Endothelial cell of umbilical vein (primary cell): ENCODE data around the gene PGAP1. TPM values are rescaled to one million over a fixed set of nuclear protein-coding genes. Genes with fewer than 3 reads are reported as not detected.

Experiments
- BruUV-seq: library from RNA; stranded (reverse); fragments of 400-500 nt; replicated peaks from 2 replicates; lab custom pipeline; 2021; lab: Mats Ljungman, UMichigan
- CTCF ChIA-PET: fragments of 300-600, 350-600 bp; sonication (Branson Sonifier 250); formaldehyde crosslinking; loops from one replicate; lab custom pipeline; 2021; ENCODE audit warnings: antibody characterized with exemption, inconsistent platforms; lab: Charles Lee
- POLR2A ChIA-PET: fragments of 300-600, 350-600 bp; sonication (Branson Sonifier 250); formaldehyde crosslinking; loops from one replicate; lab custom pipeline; 2021; ENCODE audit warnings: antibody characterized with exemption, inconsistent platforms; lab: Charles Lee
- DNase-seq: peaks from one replicate; pipeline ENCODE4 v3.0.0-alpha.2; 2011; ENCODE audit warnings: low read depth, low spot score
- FAIRE-seq: peaks from 2 replicates; lab custom pipeline; 2011; peaks lifted over from hg19 to GRCh38; lab: Jason Lieb, UNC
- H2AFZ ChIP-seq: 2 replicates; pipeline ENCODE4 v1.6.0; 2012; ENCODE audit warnings: low read depth, low read length, control low read depth, inconsistent platforms
- H3K27ac ChIP-seq: 2 replicates; pipeline ENCODE4 v1.5.1; 2011; ENCODE audit warnings: low read depth, mild to moderate bottlenecking, control low read depth, low read length, moderate library complexity; ENCODE audit not compliant: insufficient read depth
- H3K27me3 ChIP-seq, 2 experiments: 2 replicates each; pipeline versions ENCODE4 v1.6.0 to v1.6.1; 2011; ENCODE audit warnings: low read length in 2 of 2, mixed read lengths in 1 of 2; ENCODE audit not compliant: control insufficient read depth in 2 of 2, insufficient read depth in 2 of 2
- H3K36me3 ChIP-seq, 2 experiments: 2 replicates in 1 of 2; 3 replicates in 1 of 2; pipeline ENCODE4 v1.5.1; 2011; ENCODE audit warnings: low read length in 2 of 2, mild to moderate bottlenecking in 1 of 2, moderate library complexity in 1 of 2; ENCODE audit not compliant: control insufficient read depth in 2 of 2, insufficient read depth in 2 of 2; ENCODE audit errors: extremely low read depth in 1 of 2
- H3K4me1 ChIP-seq: 3 replicates; pipeline ENCODE4 v1.5.1; 2011; ENCODE audit warnings: mild to moderate bottlenecking, low read length; ENCODE audit not compliant: control insufficient read depth, insufficient read depth; ENCODE audit errors: extremely low read depth
- H3K4me2 ChIP-seq: 2 replicates; pipeline ENCODE4 v1.6.1; 2011; ENCODE audit warnings: low read length, control low read depth, mixed read lengths; ENCODE audit not compliant: insufficient read depth
- H3K4me3 ChIP-seq, 3 experiments: fragments of 200-600 bp in 1 of 3; sonication (generic), shearing (Covaris generic) in 1 of 3; replicated peaks in 1 of 3; 2 replicates each; pipeline ENCODE4 v1.5.1; 2011 to 2016; ENCODE audit warnings: control low read depth in 3 of 3, low read length in 3 of 3, mild to moderate bottlenecking in 2 of 3, inconsistent platforms in 1 of 3, low read depth in 1 of 3, moderate library complexity in 1 of 3; ENCODE audit not compliant: insufficient read depth in 1 of 3
- H3K79me2 ChIP-seq: 2 replicates; pipeline ENCODE4 v1.6.0; 2012; ENCODE audit warnings: low read length, inconsistent platforms; ENCODE audit not compliant: control insufficient read depth, insufficient read depth
- H3K9ac ChIP-seq: replicated peaks from 2 replicates; pipeline ENCODE3; 2011; ENCODE audit warnings: low read length, control low read depth; ENCODE audit not compliant: insufficient read depth; ENCODE audit errors: extremely low read depth
- H3K9me1 ChIP-seq: replicated peaks from 3 replicates; pipeline ENCODE4 v1.6.0; 2011; ENCODE audit warnings: mild to moderate bottlenecking, low read length; ENCODE audit not compliant: control insufficient read depth, insufficient read depth; ENCODE audit errors: extremely low read depth
- H3K9me3 ChIP-seq: replicated peaks from 2 replicates; pipeline ENCODE4 v1.5.1; 2012; ENCODE audit warnings: low read length, inconsistent platforms; ENCODE audit not compliant: control insufficient read depth, insufficient read depth
- H4K20me1 ChIP-seq: replicated peaks from 2 replicates; pipeline ENCODE3; 2011; ENCODE audit warnings: mild to moderate bottlenecking, low read length; ENCODE audit not compliant: control insufficient read depth, insufficient read depth; ENCODE audit errors: extremely low read depth
- CTCF ChIP-seq, 2 donors: IDR thresholded peaks; 1 replicate in 1 of 2; 2 replicates in 1 of 2; pipeline ENCODE4 v1.5.1; 2011; ENCODE audit warnings: low read length in 2 of 2, mild to moderate bottlenecking in 2 of 2, moderate library complexity in 2 of 2, control low read depth in 1 of 2, inconsistent platforms in 1 of 2, low read depth in 1 of 2; ENCODE audit not compliant: insufficient read depth in 1 of 2; ENCODE audit errors: extremely low read depth in 1 of 2
- EZH2 ChIP-seq: IDR thresholded peaks from 2 replicates; pipeline ENCODE4 v1.6.1; 2012; ENCODE audit warnings: borderline replicate concordance, low read depth, mild to moderate bottlenecking, moderate library complexity, low read length, inconsistent platforms; ENCODE audit not compliant: severe bottlenecking
- FOS ChIP-seq: IDR thresholded peaks from 2 replicates; pipeline ENCODE4 v1.6.1; 2011; ENCODE audit warnings: mild to moderate bottlenecking, low read length, moderate library complexity, borderline replicate concordance; ENCODE audit not compliant: insufficient read depth
- GATA2 ChIP-seq: IDR thresholded peaks from 2 replicates; pipeline ENCODE4 v1.7.0; 2011; ENCODE audit warnings: low read depth, mild to moderate bottlenecking, moderate library complexity, mixed read lengths, low read length; ENCODE audit not compliant: insufficient read length, insufficient read depth
- JUN ChIP-seq: IDR thresholded peaks from 2 replicates; pipeline ENCODE4 v1.6.1; 2011; ENCODE audit warnings: borderline replicate concordance, low read depth; ENCODE audit not compliant: insufficient read length, insufficient read depth
- MAX ChIP-seq: IDR thresholded peaks from 2 replicates; pipeline ENCODE4 v1.6.1; 2011; ENCODE audit not compliant: insufficient read depth, insufficient read length
- MYC ChIP-seq: IDR thresholded peaks from one replicate; pipeline ENCODE4 v1.6.1; 2011; ENCODE audit warnings: mild to moderate bottlenecking, low read depth, low read length
- POLR2A ChIP-seq: IDR thresholded peaks from 2 replicates; pipeline ENCODE4 v1.6.1; 2012; ENCODE audit warnings: low read depth, mild to moderate bottlenecking, control low read depth, low read length
- POLR2AphosphoS5 ChIP-seq: IDR thresholded peaks from 2 replicates; pipeline ENCODE4 v1.6.1; 2012; ENCODE audit warnings: low read depth, mild to moderate bottlenecking, control low read depth, low read length, moderate library complexity; ENCODE audit not compliant: insufficient read depth
- dilution Hi-C: fragments of 300-500 bp; cut with MboI; formaldehyde crosslinking; loops from one replicate; pipeline ENCODE4 v1.15.0; 2019; ENCODE audit warnings: low sequenced_read_pairs; ENCODE audit not compliant: extremely low pct_ligation_motif_present
- intact Hi-C: fragments of 100-400 bp; cut with micrococcal nuclease; formaldehyde crosslinking; loops from one replicate; pipeline ENCODE4 v1.10.0; 2022
- polyA plus RNA-seq, 4 experiments: library from polyadenylated mRNA; depleted of rRNA in 3 of 4; stranded (reverse) in 3 of 4; unstranded in 1 of 4; fragments of >200 nt; gene quantifications; 2 replicates each; pipeline versions ENCODE4 v1.2.1 to v1.2.3, GENCODE V29; 2011 to 2012; ENCODE audit warnings: missing spikeins in 1 of 4
- total RNA-seq: library from RNA; stranded (reverse); gene quantifications from 2 replicates; pipeline ENCODE4 v1.2.3, GENCODE V29; 2021

Gene PGAP1
- total and polyA plus RNA-seq, 2 donors (not counting 3 experiments of a cell fraction or from before 2014, with no cell fraction given), result 3.9 to 9.8 TPM

GRCh38 chr2:196840171-196840570, 86.3 kb downstream of the PGAP1 start:
- H3K4me3 ChIP-seq, result no peak overlapping the region
- no peaks in the 10 kb centered on the region for H4K20me1 ChIP-seq
- no peak overlapping the region for H3K9ac ChIP-seq
- no peaks in the 10 kb centered on the region for H3K9me1 ChIP-seq
- H3K4me1 ChIP-seq, result no peaks in the 10 kb centered on the region
- CTCF ChIA-PET, result no interaction called here
- no peaks in the 10 kb centered on the region for H3K9me3 ChIP-seq
- no peak overlapping the region for H3K27ac ChIP-seq
- H3K27me3 ChIP-seq, result no peaks in the 10 kb centered on the region
- DNase-seq (no peak), FAIRE-seq (no peak)
- no peak overlapping the region for H3K4me2 ChIP-seq
- H2AFZ ChIP-seq, result no peak overlapping the region
- intact Hi-C loops (no loop called here), dilution Hi-C loops (no loop called here)
- H3K79me2 ChIP-seq, result no peaks in the 10 kb centered on the region
- POLR2A ChIA-PET, result no interaction called here
- no TSS peak for BruUV-seq
- no peak for TF ChIP-seq EZH2
- TF ChIP-seq POLR2AphosphoS5, result no peak
- TF ChIP-seq JUN, result no peak
- TF ChIP-seq GATA2, result no peak
- TF ChIP-seq FOS, result no peak
- TF ChIP-seq CTCF (IDR thresholded peaks at IDR 0.05; ENCODE audit: extremely low read depth in 1 of 2, insufficient read depth in 1 of 2, low read depth in 1 of 2, low read length in 2 of 2), result no peak
- no peak for TF ChIP-seq MYC
- TF ChIP-seq POLR2A, result no peak
- no peak for TF ChIP-seq MAX
- peaks cover 5 to 10% of the 10 kb centered on the region in 2 experiments for H3K36me3 ChIP-seq
